HPDE6-E6E7 (cell line): ENCODE measurements around the gene YEATS2.
"Not testable (repeated sequence)": the region's sequence is repeated elsewhere in the genome, so short reads cannot be mapped to it uniquely, and the experiment has no call there.

Experiments
- DNase-seq: peaks from one replicate; pipeline ENCODE4 v3.0.0; 2011; ENCODE audit warnings: missing footprints; ENCODE audit errors: extremely low spot score

YEATS2 gene

GRCh38 chr3:183776451-183776850 is 78.9 kb downstream of the YEATS2 start:
- not testable (repeated sequence) for DNase-seq

DNA sequence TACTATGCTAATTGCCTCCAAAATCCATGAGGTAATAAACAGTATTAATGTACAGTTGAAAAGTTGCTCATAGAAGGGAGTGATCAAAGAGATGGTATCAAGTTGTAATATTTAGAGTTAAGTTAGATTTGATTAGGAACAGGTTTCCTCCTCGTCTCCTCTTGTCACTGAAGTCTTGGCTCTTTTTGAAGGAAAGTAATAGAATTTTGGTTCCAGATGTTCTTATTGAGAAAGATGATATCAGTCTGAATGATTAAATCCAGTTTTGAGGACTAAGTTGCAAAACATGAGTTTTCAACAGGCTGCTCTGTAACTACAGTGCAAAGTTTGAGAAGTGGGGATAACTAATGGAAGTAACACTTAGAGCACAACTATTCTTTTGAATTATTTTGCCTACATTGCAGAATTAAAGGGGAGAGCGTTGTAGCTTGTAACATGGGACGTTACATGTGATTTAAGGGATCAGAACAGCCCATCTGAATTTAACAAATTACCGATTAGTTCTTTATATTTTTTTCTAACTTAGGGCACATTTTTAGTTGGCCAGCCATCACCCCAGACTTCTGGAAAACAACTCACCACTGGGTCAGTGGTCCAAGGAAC is 79.5 kb downstream of the YEATS2 start:
- no peak for DNase-seq

DNA sequence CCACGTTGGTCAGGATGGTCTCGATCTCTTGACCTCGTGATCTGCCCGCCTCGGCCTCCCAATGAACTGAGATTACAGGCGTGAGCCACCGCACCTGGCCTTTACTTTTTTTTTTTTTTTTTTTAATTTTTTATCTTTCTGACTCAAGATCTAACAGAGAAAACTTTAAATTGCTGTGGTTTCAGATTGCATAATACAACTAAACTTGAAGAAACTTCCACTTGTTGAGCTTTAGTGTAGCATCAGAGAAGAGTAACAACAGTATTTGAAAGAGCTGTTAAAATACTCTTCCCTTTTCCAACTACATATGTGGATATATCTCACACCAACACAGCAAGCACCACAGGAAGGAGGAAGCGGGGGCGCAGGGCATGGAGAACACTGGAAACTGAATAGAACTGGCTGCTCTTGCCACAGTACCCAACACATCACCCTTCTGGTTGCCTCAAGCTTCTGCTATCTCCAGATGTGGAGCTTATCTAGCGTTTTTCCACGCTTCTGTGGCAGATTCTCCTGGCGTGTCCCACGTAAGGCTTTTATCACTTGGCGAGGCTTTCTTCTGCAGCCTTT is 82.4 kb downstream of the YEATS2 start:
- no peak for DNase-seq

DNA sequence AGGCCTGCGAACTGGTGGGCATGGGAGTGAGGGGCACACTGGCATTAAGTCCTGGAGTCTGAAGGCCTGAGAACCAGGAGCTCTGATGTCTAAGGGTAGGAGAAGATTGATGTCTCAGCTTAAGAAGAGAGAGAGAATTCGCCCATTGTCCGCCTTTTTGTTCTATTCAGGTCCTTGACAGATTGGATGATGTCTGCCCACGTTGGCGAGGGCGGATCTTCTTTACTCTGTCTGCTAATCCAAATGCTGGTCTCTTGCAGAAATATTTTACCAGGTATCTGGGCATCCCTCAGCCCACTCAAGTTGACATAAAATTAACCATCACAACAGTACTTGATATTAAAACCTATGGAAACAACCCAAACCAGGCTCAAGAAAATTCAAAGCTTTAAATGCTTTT is 83.6 kb downstream of the YEATS2 start:
- DNase-seq = no peak

DNA sequence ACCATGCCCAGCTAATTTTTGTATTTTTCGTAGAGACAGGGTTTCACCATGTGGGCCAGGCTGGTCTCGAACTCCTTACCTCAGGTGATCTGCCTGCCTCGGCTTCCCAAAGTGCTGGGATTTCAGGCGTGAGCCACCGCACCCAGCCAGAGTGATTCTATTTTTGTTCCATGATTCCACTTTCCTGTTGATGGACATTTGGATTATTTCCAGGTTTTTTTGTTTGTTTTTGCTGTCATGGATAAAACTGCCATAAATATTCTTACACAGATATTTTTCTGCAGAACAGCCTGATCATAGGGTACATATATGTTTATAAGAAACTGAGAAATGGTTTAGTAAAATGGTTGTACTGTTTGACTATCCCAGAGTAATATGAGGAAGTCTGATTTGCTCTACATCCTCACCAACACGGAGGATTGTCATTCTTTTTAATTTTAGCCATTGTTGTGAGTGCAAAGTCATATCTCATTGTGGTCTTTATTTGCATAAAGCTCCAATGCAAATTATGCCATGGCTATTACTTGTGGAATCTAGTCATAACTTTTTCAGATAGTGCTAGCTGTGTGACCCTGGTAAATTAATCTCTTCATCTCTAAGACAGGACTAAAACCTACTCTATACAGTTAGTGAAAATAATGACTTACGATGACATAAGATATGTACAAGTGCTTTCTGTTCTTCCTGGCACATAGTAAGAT is 85.1 kb downstream of the YEATS2 start:
- no peak for DNase-seq

DNA sequence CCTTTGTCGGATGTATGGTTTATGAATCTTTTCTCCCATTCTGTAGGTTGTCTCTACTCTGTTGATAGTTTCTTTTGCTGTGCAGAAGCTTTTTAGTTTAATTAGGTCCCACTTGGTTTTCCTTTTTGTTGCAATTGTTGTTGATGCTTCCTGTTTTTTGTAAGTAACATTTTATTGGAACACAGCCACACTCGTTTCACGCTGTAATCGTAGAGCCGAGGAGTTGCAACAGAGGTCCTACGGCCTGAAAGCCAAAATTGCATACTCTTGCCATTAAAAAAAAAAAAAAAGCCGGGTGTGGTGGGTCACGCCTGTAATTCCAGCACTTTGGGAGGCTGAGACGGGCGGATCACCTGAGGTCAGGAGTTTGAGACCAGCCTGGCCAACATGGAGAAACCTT is 86.9 kb downstream of the YEATS2 start:
- DNase-seq = not testable (repeated sequence)

- no peak for DNase-seq
Measured at GRCh38 chr3:183789826-183790225, 92.2 kb downstream of the YEATS2 start.

DNA sequence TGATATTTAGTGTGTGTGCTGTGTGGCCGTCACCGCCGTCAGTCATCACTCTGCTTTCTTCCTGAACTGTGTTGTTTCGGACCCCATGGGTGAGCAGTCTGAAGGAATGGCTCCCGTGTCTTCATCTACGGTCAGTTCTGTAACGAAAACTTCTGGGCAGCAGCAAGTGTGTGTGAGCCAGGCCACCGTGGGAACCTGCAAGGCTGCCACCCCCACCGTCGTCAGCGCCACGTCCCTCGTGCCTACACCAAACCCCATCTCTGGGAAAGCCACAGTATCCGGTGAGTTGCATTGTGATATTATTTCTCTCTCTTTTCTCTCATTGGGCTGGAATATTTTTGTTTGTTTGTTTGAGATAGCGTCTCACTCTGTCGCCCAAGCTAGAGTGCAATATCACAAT is 93.1 kb downstream of the YEATS2 start:
- no peak for DNase-seq

GRCh38 chr3:183792976-183793375 is 95.4 kb downstream of the YEATS2 start:
- DNase-seq = no peak

DNA sequence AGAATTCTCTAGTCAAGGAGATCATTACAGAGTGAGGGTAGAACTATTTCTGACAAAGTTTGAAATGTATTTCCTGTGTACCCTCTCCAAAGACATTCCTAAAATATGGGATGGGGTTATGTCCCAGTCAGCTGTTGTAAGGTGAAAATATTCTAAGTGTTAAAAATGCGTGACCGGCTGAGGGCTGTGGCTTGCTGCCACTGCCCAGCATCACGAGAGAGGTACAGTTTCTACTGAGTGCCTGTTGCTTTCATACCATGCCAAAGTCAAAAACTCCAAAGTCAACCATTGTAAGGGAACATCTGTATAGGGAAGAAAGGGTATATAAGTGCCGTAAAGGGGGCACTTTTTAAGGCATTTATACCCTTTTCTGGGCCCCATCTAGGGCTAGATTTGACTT is 96.9 kb downstream of the YEATS2 start:
- DNase-seq = no peak

DNA sequence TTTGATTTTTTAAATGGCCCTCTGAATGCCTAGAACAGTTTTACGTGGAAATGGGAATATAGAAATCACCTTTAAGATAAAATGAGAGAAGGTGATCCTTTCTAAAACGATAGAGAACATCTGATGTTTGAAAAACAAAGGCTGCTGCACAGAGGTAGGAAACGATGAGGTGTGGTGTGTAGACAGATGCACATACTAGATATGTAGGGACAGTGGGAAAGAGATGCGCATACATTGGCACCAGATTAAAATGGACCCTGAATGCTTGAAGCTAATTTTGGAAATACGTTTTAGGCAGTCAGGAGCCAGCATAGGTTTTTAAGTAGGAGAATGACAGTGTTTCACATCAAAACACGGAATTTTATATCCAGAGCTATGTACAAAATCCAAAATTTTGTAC is 98.8 kb downstream of the YEATS2 start:
- DNase-seq = no peak

- no peak for DNase-seq
Measured at GRCh38 chr3:183797996-183798395, 100.4 kb downstream of the YEATS2 start.

DNA sequence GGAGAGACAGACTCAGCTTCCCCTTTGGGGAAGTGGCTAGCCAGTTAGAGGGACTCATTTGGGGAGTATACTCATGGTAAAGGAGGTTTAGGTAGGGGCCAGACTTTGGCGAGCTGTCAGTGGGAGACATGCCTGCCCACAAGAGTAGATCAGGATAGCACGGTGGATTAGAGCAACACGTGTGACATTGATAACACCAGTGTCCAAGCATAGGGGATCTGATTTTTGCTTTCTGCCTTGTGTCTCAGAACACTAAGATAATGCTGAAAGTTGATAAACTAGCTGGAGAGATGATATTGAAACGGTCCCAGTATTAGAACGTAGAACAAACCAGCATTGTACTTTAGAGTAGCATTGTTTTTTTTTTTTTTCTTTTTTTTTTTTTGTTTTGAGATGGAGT is 101.9 kb downstream of the YEATS2 start:
- no peak for DNase-seq

DNA sequence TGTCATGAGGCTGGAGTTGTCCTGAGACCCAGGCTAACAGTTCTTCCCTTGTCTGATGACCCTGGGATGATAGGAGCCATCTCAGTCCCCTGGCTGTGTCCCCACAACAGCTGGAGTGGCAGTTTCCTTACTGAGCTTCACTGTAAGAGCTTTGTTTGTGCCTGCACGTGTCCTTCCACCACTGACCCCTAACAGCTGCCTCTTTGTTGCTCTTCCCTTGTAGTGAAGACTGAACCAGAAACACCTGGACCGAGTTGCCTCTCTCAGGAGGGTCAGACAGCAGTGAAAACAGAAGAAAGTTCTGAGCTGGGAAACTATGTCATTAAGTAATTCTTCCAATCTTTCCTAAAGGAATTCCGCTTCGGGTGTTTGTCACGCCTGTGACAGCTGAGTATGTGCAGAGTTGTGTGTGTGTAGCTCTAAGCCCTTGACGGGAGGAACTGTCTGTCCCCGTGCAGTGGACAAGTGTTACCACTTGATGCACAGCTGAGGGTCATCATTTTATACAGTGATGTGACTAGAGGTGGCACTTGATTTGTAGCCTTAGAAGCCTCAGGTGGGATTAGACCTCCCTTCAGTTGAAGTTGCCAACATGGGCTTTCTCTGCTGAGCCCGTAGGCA is 102.8 kb downstream of the YEATS2 start:
- DNase-seq = no peak

GRCh38 chr3:183801601-183802000 is 104.0 kb downstream of the YEATS2 start:
- DNase-seq = no peak

GRCh38 chr3:183802989-183803388 is 105.4 kb downstream of the YEATS2 start:
- no peak for DNase-seq

DNA sequence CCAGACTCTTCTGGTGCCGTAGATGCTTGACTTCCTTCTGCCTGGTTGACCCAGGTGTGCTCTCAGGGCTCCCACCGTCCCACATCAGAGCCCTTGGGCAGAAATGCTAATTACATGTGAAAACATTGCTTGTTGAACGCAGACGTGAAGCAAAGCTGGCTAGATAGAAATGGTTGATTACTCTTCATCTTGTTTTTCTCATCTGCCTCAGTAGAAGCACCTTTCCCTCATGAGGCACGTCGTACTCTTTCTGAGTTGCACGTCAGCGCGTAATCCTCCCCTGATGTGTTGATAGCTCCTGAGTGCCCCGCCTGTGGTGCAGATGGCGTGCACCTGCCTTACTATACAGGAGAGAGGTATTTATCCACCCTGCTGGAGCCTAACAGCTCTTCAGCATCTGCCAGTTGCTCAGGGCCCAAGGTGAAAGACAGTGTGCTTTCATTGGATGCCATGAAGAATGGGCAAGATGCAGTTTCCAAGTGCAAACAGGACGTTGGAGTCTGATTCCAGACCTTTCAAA is 109.7 kb downstream of the YEATS2 start:
- no peak for DNase-seq

DNA sequence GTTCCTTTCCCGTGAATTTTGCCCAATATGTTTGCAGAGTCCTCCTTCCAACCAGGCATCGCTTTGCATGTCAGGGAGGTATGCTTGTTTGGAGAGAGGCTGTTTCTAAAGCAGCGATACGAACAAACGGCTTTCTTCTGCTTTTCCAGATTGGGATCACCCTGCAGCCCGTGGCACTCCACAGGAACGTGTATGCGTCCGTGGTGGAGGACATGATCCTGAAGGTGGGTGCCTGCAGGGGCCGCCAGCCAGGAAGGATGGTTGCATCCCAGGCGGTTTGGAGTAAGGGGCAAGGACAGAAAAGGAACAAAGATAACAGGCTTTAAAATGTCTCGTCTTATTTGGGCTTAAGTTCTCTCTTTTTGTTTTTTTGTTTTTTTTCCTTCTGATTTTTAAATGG is 110.3 kb downstream of the YEATS2 start:
- DNase-seq = no peak

- DNase-seq = no peak
Measured at GRCh38 chr3:183808355-183808754, 110.8 kb downstream of the YEATS2 start.

DNA sequence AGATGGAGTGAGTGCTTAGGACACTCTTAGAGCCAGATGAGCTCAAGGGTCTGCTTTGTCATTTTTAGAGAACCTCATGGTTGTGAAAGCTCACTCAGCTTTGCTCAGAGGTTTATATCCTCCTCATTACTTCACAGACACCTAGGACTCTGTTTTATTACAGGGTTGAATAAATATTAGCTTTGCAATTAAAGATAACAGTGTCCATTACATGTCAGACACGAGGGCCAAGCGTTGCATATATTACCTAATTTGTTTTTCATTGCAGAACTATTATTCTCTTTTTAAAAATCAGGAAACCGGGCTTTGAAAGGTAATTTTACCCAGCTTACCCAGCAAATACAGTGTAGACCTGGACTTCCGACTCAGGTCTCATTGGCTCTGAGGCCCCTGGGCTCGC is 111.7 kb downstream of the YEATS2 start:
- no peak for DNase-seq

DNA sequence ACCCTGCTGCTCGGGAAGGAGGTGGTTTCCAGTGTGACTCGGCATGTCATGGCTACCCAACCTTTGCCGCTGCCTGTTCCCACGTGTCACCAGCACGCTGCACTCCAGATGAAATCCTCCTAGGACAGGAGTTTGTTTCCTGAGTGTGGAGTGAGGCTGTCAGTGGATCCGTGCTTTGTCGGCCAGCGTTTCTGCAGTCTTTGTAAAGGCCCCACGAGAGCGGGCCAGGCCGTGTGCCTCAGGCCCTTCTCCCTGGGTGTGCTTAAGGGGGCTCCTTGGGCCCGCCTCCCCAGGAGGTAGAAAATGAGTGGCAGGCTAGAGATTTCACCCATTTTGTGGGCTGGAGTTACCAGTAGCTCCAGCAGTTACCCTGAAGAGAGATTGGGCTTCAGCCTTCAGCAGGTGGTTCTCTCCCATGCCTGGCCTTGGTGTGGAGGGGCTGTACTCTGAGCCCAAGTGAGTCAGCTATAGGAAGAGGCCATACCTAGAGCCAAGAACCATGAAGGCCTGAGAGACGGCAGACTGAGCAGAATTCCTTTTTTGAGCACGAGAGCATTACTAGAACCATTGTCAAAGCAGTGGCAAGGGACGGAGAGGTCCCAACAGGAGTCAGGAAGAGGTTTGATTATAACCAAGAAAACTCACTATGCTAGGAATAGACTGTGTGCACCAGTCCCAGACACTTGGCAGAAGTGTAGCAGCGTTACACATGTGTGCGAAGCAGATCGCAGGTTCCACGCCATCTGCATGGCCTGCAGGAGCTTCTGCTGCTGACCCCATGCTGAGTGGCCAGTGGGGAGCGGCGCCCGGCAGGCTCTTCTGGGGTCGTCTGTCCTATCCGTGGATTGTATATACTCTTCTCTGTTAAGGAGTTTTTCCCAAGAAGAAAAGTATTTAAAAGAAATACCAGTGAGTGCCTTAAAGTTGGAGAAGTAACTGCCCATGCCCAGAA is 113.3 kb downstream of the YEATS2 start:
- DNase-seq = no peak

- DNase-seq = peak; percentile 34
Measured at GRCh38 chr3:183811638-183812037, 114.0 kb downstream of the YEATS2 start.
